ENCODE measurements around the gene SNRPA.
"Not testable (repeated sequence)": the region's sequence is repeated elsewhere in the genome, so short reads cannot be mapped to it uniquely, and the experiment has no call there.

Gene SNRPA

DNA sequence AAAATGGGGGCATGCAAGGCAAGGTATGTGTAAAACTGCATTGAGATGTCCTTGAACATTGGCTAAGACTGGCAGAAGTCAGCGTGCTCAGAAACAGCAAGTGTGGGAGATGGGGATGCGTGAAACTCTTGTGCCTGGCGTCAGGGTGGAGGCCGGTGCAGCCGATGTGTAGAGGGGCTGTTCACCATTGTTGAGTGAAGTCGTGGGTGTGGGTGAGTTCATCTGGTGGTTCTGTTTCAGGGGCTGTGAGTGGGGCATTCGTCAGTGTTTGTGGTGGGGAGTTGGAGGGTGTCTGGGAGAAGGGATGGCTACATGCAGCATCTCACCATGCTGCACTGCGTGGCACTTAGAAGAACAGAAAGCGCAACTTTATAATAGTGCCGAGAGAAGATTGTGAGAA, 13.0 kb downstream of the SNRPA start:
- no peak for DNase-seq (ENCODE audit: low read depth)
- no peak overlapping the region for H3K4me3 ChIP-seq (ENCODE audit: low read depth, low read length)
- no peak for TF ChIP-seq MYC (IDR thresholded peaks at IDR 0.05; ENCODE audit: low read depth, low read length)
- TF ChIP-seq, protein P1, sequence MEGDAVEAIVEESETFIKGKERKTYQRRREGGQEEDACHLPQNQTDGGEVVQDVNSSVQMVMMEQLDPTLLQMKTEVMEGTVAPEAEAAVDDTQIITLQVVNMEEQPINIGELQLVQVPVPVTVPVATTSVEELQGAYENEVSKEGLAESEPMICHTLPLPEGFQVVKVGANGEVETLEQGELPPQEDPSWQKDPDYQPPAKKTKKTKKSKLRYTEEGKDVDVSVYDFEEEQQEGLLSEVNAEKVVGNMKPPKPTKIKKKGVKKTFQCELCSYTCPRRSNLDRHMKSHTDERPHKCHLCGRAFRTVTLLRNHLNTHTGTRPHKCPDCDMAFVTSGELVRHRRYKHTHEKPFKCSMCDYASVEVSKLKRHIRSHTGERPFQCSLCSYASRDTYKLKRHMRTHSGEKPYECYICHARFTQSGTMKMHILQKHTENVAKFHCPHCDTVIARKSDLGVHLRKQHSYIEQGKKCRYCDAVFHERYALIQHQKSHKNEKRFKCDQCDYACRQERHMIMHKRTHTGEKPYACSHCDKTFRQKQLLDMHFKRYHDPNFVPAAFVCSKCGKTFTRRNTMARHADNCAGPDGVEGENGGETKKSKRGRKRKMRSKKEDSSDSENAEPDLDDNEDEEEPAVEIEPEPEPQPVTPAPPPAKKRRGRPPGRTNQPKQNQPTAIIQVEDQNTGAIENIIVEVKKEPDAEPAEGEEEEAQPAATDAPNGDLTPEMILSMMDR (IDR thresholded peaks at IDR 0.05; ENCODE audit: low read depth, low read length) = no peak
- no peak for TF ChIP-seq POLR2A (IDR thresholded peaks at IDR 0.05; ENCODE audit: extremely low read depth, insufficient read length)
- TF ChIP-seq, protein P2, sequence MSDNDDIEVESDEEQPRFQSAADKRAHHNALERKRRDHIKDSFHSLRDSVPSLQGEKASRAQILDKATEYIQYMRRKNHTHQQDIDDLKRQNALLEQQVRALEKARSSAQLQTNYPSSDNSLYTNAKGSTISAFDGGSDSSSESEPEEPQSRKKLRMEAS (IDR thresholded peaks at IDR 0.05; ENCODE audit: low read depth, low read length) = no peak

DNA sequence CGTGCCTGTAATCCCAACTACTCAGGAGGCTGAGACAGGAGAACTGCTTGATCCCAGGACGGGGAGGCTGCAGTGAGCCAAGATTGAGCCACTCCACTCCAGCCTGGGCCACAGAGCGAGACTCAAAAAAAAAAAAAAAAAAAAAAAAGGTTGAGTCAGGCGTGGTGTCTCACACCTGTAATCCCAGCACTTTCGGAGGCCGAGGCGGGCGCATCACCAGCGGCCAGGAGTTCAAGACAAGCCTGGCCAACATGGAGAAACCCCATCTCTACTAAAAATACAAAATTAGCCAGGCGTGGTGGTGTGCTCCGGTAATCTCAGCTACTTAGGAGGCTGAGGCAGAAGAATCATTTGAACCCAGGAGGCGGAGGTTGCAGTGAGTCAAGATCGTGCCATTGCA, 15.4 kb downstream of the SNRPA start:
- DNase-seq (ENCODE audit: low read depth); H3K4me3 ChIP-seq (ENCODE audit: low read depth, low read length): not testable (repeated sequence)

DNA sequence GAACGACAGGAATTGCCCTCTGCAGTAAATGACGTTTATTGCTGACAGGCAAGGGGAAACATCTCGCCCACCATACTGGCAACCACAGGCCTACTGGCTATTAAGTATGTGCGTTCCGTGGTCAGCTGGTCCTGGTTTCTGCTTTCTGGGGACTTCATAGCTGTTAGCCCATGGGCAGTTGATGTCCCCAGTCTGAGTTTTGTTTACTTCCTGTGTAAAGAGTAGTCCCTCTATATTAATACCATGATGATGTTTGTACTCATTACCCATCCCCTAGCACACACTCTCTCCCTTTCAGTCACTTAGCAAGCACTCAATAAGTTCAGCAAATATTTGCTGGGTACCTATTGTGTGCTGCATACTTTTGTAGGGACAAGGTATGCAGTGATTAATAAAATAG, 17.9 kb downstream of the SNRPA start:
- TF ChIP-seq, protein P2 (IDR thresholded peaks at IDR 0.05; ENCODE audit: low read depth, low read length) = no peak
- TF ChIP-seq, protein P1 (IDR thresholded peaks at IDR 0.05; ENCODE audit: low read depth, low read length) = no peak
- TF ChIP-seq MYC (IDR thresholded peaks at IDR 0.05; ENCODE audit: low read depth, low read length) (no peak), POLR2A (IDR thresholded peaks at IDR 0.05; ENCODE audit: extremely low read depth, insufficient read length) (no peak)
- no peak for DNase-seq (ENCODE audit: low read depth)

GRCh38 chr19:40771101-40771862, 20.3 kb downstream of the SNRPA start:
- TF ChIP-seq POLR2A (IDR thresholded peaks at IDR 0.05; ENCODE audit: extremely low read depth, insufficient read length) = peak; percentile 24
- not testable (repeated sequence) for H3K4me3 ChIP-seq (ENCODE audit: low read depth, low read length); DNase-seq (ENCODE audit: low read depth)

More for the DNA sequence above, 17.9 kb downstream of the SNRPA start:
- no peak overlapping the region for H3K4me3 ChIP-seq (ENCODE audit: low read depth, low read length)

DNA sequence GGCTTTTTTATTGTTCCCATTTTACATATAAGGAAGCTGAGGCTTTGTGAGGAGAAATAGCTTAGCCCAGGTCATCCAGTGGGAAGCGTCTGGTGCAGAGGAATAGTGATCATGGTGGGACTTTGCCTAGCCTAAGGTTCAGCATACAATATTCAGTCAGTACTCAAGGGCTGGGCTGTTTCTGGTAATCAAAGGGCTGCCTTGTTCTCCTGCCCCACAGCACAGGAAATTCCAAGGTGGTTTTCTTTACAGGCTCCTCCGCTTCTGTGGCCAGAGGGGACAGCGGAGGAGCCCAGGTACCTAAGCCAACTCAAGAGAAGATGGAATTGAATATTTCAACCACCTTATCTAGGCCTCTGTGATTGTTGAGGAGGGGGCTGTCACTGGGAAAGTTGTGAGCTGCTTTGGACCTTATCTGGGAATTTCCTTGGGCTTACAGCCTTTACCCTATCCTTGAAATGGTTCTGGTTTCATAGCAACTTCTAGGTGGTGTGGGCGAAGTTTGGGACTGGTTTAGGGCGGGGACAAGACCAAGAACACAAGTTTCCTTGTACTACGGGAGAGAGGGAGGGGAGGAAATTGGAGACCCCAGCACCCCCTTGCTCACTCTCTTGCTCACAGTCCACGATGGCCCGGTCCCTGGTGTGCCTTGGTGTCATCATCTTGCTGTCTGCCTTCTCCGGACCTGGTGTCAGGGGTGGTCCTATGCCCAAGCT, 24.1 kb downstream of the SNRPA start, which contains the start of gene MIA:
Gene MIA, plus strand, starts transcription at position 606 of the 716 bp plus-strand sequence. Its CDS starts 22 bp downstream, at position 628.
- TF ChIP-seq, protein P1 (IDR thresholded peaks at IDR 0.05; ENCODE audit: low read depth, low read length) = no peak
- TF ChIP-seq, protein P2 (IDR thresholded peaks at IDR 0.05; ENCODE audit: low read depth, low read length) = no peak
- TF ChIP-seq MYC (IDR thresholded peaks at IDR 0.05; ENCODE audit: low read depth, low read length) (no peak), POLR2A (IDR thresholded peaks at IDR 0.05; ENCODE audit: extremely low read depth, insufficient read length) (no peak)
- H3K4me3 ChIP-seq (ENCODE audit: low read depth, low read length) = no peak within 1 kb of the TSS
- DNase-seq (ENCODE audit: low read depth) = no peak

GRCh38 chr19:40775632-40776022, 24.6 kb downstream of the SNRPA start:
- TF ChIP-seq, protein P1 (IDR thresholded peaks at IDR 0.05; ENCODE audit: low read depth, low read length) = no peak
- TF ChIP-seq POLR2A (IDR thresholded peaks at IDR 0.05; ENCODE audit: extremely low read depth, insufficient read length) = no peak
- no peak for TF ChIP-seq MYC (IDR thresholded peaks at IDR 0.05; ENCODE audit: low read depth, low read length)
- TF ChIP-seq, protein P2 (IDR thresholded peaks at IDR 0.05; ENCODE audit: low read depth, low read length) = no peak
- DNase-seq (ENCODE audit: low read depth) = no peak
- H3K4me3 ChIP-seq (ENCODE audit: low read depth, low read length) = no peak overlapping the region

Measured in NB4 (cell line).